Neural progenitor cell (in vitro differentiated cells): ENCODE results near the gene KCNMA1. TPM values are rescaled to one million over a fixed set of nuclear protein-coding genes. Genes with fewer than 3 reads are reported as not detected.

Experiments used
- DNase-seq: peaks from one replicate; pipeline ENCODE4 v3.0.0-alpha.2; 2016; ENCODE audit warnings: low spot score
- H2AFZ ChIP-seq: fragments of 200-600 bp; sonication (generic); replicated peaks from 2 replicates; pipeline ENCODE4 v1.6.1; 2016; ENCODE audit warnings: antibody characterized with exemption
- H3F3A ChIP-seq: fragments of 200-600 bp; sonication (generic); 2 replicates; pipeline ENCODE4 v1.6.1; 2016; ENCODE audit warnings: antibody characterized with exemption, low read depth
- H3K27ac ChIP-seq: fragments of 200-600 bp; sonication (generic); 2 replicates; pipeline ENCODE4 v1.5.1; 2016; ENCODE audit warnings: mild to moderate bottlenecking
- H3K27me3 ChIP-seq: fragments of 200-600 bp; sonication (generic); 2 replicates; pipeline ENCODE4 v1.6.1; 2016; ENCODE audit warnings: mild to moderate bottlenecking, moderate library complexity
- H3K36me3 ChIP-seq: fragments of 200-600 bp; sonication (generic); 2 replicates; pipeline ENCODE4 v1.5.1; 2016
- H3K4me1 ChIP-seq: fragments of 200-600 bp; sonication (generic); 2 replicates; pipeline ENCODE4 v1.6.1; 2016; ENCODE audit warnings: mixed run types
- H3K4me2 ChIP-seq: fragments of 200-600 bp; sonication (generic); 2 replicates; pipeline ENCODE4 v1.6.1; 2016
- H3K4me3 ChIP-seq: fragments of 200-600 bp; sonication (generic); 2 replicates; pipeline ENCODE4 v1.5.1; 2016
- H3K79me2 ChIP-seq: fragments of 200-600 bp; sonication (generic); 2 replicates; pipeline ENCODE4 v1.6.1; 2016; ENCODE audit warnings: low read depth
- H3K9ac ChIP-seq: fragments of 200-600 bp; sonication (generic); 2 replicates; pipeline ENCODE4 v1.6.1; 2016
- H3K9me3 ChIP-seq: fragments of 200-600 bp; sonication (generic); 2 replicates; pipeline ENCODE4 v1.5.1; 2016; ENCODE audit warnings: low read depth
- H4K20me1 ChIP-seq: fragments of 200-600 bp; sonication (generic); 2 replicates; pipeline ENCODE4 v1.6.1; 2016; ENCODE audit warnings: low read depth
- H3K27ac Mint-ChIP-seq: 3 replicates; pipeline ENCODE4 v1.8.0; 2021; ENCODE audit warnings: mixed read lengths
- H3K27me3 Mint-ChIP-seq: 2 replicates; pipeline ENCODE4 v1.8.0; 2022; ENCODE audit warnings: low read depth, mild to moderate bottlenecking, inconsistent platforms, moderate library complexity, mixed read lengths; ENCODE audit not compliant: insufficient read depth
- H3K36me3 Mint-ChIP-seq: 3 replicates; pipeline ENCODE4 v1.8.0; 2021; ENCODE audit warnings: mixed read lengths
- H3K4me1 Mint-ChIP-seq: 3 replicates; pipeline ENCODE4 v1.8.0; 2021; ENCODE audit warnings: mixed read lengths
- H3K4me3 Mint-ChIP-seq: 3 replicates; pipeline ENCODE4 v1.8.0; 2021; ENCODE audit warnings: mild to moderate bottlenecking, moderate library complexity, mixed read lengths
- H3K9me3 Mint-ChIP-seq: 3 replicates; pipeline ENCODE4 v1.8.0; 2020; ENCODE audit warnings: mixed read lengths
- EZH2 ChIP-seq: fragments of 200-600 bp; sonication (generic); IDR thresholded peaks from 2 replicates; pipeline ENCODE4 v1.6.1; 2017; ENCODE audit warnings: antibody characterized with exemption, mild to moderate bottlenecking, moderate library complexity
- EZH2phosphoT487 ChIP-seq: fragments of 200-600 bp; sonication (generic); IDR thresholded peaks from 2 replicates; pipeline ENCODE4 v1.6.1; 2017; ENCODE audit warnings: antibody characterized with exemption
- total RNA-seq: library from RNA; depleted of rRNA; stranded (reverse); fragments of >200 nt; gene quantifications from 2 replicates; pipeline ENCODE4 v1.2.3, GENCODE V29; 2015; ENCODE audit warnings: low replicate concordance
- TF ChIP-seq, protein P1 (sequence below): fragments of 200-600 bp; sonication (generic); IDR thresholded peaks from 2 replicates; pipeline ENCODE4 v1.5.1; 2017; ENCODE audit warnings: antibody characterized with exemption, mild to moderate bottlenecking

KCNMA1 gene
- total RNA-seq, 1 donor from 2014 or later, result 2.4 TPM

DNA sequence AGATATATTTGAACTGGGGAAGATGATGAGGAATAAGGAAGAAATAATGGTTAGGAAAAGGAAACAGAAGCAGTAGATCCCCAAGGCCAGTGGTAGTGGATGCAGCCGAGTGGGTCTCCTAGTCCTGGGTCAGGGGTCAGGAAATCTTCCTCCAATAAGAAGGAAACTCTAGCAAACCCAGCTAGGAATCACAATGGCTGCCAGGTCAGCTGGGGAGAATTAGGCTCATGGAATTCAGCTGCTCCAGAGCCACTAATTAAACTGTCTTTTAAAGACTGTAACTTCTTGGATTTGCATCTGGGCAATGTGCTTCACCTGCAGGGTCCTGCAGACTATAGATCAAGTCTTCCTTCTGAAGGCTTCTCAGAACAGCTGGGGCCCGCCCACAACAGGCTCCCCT lies 644.4 kb downstream of the KCNMA1 start:
- H3K27ac ChIP-seq, result peak overlapping the region; percentile 54
- no peaks in the 10 kb centered on the region for H3K27me3 Mint-ChIP-seq
- peaks cover 34% of the 10 kb centered on the region for H3K4me1 ChIP-seq
- peak overlapping the region; percentile 47 for H3K27ac Mint-ChIP-seq
- no peaks in the 10 kb centered on the region for H3K36me3 Mint-ChIP-seq
- no peak overlapping the region for H3K4me3 ChIP-seq
- peaks cover 23% of the 10 kb centered on the region for H3K4me1 Mint-ChIP-seq
- H3K4me2 ChIP-seq, result peak overlapping the region; percentile 62
- H3K27me3 ChIP-seq, result no peaks in the 10 kb centered on the region
- peaks cover 4% of the 10 kb centered on the region for H3K9me3 Mint-ChIP-seq
- no peaks in the 10 kb centered on the region for H4K20me1 ChIP-seq
- H3K9me3 ChIP-seq, result no peaks in the 10 kb centered on the region
- TF ChIP-seq EZH2phosphoT487, result no peak
- TF ChIP-seq, protein P1, sequence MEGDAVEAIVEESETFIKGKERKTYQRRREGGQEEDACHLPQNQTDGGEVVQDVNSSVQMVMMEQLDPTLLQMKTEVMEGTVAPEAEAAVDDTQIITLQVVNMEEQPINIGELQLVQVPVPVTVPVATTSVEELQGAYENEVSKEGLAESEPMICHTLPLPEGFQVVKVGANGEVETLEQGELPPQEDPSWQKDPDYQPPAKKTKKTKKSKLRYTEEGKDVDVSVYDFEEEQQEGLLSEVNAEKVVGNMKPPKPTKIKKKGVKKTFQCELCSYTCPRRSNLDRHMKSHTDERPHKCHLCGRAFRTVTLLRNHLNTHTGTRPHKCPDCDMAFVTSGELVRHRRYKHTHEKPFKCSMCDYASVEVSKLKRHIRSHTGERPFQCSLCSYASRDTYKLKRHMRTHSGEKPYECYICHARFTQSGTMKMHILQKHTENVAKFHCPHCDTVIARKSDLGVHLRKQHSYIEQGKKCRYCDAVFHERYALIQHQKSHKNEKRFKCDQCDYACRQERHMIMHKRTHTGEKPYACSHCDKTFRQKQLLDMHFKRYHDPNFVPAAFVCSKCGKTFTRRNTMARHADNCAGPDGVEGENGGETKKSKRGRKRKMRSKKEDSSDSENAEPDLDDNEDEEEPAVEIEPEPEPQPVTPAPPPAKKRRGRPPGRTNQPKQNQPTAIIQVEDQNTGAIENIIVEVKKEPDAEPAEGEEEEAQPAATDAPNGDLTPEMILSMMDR, result no peak
- no peak for TF ChIP-seq EZH2
- H3K9ac ChIP-seq, result no peak overlapping the region
- peak; percentile 48 for DNase-seq
- H3K4me3 Mint-ChIP-seq, result no peak overlapping the region
- H3K79me2 ChIP-seq, result no peaks in the 10 kb centered on the region
- no peaks in the 10 kb centered on the region for H3K36me3 ChIP-seq
- H2AFZ ChIP-seq, result no peak overlapping the region
- H3F3A ChIP-seq, result peaks cover 13% of the 10 kb centered on the region

DNA sequence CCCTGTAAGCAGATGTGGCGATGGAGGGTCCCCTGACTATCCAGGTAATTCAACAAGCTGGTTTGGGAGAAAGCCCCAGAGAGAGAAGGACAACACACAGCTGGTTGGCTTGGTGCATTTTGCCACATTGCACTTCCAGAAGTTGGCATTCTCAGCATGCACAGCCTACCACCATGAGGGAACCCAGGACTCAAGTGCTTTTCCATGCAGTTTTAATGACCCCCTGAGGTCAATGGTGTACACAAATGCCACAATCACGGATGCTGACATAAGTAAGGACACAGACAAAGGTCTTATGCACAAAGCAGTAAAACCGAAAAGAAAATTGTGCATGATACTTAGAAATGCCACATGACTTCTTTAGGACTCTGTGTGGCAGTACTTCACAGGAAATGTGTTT lies 645.1 kb downstream of the KCNMA1 start:
- H3K36me3 ChIP-seq, result no peaks in the 10 kb centered on the region
- H3K4me2 ChIP-seq, result peak overlapping the region; percentile 62
- no peaks in the 10 kb centered on the region for H4K20me1 ChIP-seq
- H3K4me3 ChIP-seq, result no peak overlapping the region
- H3K79me2 ChIP-seq, result no peaks in the 10 kb centered on the region
- TF ChIP-seq EZH2 (no peak), EZH2phosphoT487 (no peak)
- TF ChIP-seq, protein P1, result no peak
- no peaks in the 10 kb centered on the region for H3K36me3 Mint-ChIP-seq
- no peaks in the 10 kb centered on the region for H3K27me3 ChIP-seq
- peak overlapping the region; percentile 54 for H3K27ac ChIP-seq
- no peak overlapping the region for H3K4me3 Mint-ChIP-seq
- H3K9me3 ChIP-seq, result no peaks in the 10 kb centered on the region
- no peak overlapping the region for H3K27ac Mint-ChIP-seq
- no peak overlapping the region for H2AFZ ChIP-seq
- H3K4me1 Mint-ChIP-seq, result peaks cover 21% of the 10 kb centered on the region
- H3K9me3 Mint-ChIP-seq, result peaks cover 4% of the 10 kb centered on the region
- no peak for DNase-seq
- H3K4me1 ChIP-seq, result peaks cover 29% of the 10 kb centered on the region
- peaks cover 13% of the 10 kb centered on the region for H3F3A ChIP-seq
- H3K27me3 Mint-ChIP-seq, result no peaks in the 10 kb centered on the region
- H3K9ac ChIP-seq, result no peak overlapping the region

DNA sequence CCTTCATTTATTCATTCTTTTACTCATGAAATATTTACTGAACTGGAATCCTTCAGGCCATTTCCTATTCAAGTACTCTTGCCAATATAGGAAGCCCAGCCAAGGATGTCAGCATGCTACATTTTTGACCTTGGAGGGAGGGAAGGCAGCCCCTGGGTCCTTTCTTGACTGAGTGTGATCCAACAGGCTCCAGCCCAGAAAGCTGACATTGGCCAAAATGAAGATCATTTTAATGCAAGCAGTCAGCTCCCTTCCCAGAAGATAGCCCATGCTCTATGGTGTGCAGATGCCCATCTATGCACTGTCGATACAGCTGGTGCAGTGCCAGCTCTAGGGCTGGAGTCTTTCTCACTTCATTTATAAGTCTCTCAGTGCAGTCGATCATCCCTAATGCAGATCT lies 646.0 kb downstream of the KCNMA1 start:
- no peak overlapping the region for H3K27ac ChIP-seq
- no peak overlapping the region for H3K4me2 ChIP-seq
- peaks cover 13% of the 10 kb centered on the region for H3F3A ChIP-seq
- Mint-ChIP-seq H3K27me3 (no peaks in the 10 kb centered on the region), H3K9me3 (peaks cover 4% of the 10 kb centered on the region), H3K4me1 (peaks cover 21% of the 10 kb centered on the region), H3K36me3 (no peaks in the 10 kb centered on the region), H3K4me3 (no peak overlapping the region), H3K27ac (no peak overlapping the region)
- DNase-seq, result no peak
- H3K36me3 ChIP-seq, result no peaks in the 10 kb centered on the region
- H3K27me3 ChIP-seq, result no peaks in the 10 kb centered on the region
- no peaks in the 10 kb centered on the region for H3K9me3 ChIP-seq
- TF ChIP-seq EZH2phosphoT487, result no peak
- no peak for TF ChIP-seq EZH2
- TF ChIP-seq, protein P1, result no peak
- no peak overlapping the region for H3K4me3 ChIP-seq
- peaks cover 29% of the 10 kb centered on the region for H3K4me1 ChIP-seq
- no peaks in the 10 kb centered on the region for H4K20me1 ChIP-seq
- no peak overlapping the region for H2AFZ ChIP-seq
- H3K79me2 ChIP-seq, result no peaks in the 10 kb centered on the region
- no peak overlapping the region for H3K9ac ChIP-seq
